SK-N-SH (cell line): Measurements from ENCODE around the gene SLC25A26.

ENCODE experiments used
- TF ChIP-seq, protein P1 (sequence below): IDR thresholded peaks from 2 replicates; pipeline ENCODE4 v1.6.1; 2012; ENCODE audit warnings: mild to moderate bottlenecking, low read depth, low read length, moderate library complexity
- TF ChIP-seq, protein P2 (sequence below): fragments of 200-600 bp; sonication (generic); IDR thresholded peaks from 2 replicates; pipeline ENCODE4 v1.6.1; 2017; ENCODE audit warnings: antibody characterized with exemption, mild to moderate bottlenecking, moderate library complexity

- TF ChIP-seq, protein P1, sequence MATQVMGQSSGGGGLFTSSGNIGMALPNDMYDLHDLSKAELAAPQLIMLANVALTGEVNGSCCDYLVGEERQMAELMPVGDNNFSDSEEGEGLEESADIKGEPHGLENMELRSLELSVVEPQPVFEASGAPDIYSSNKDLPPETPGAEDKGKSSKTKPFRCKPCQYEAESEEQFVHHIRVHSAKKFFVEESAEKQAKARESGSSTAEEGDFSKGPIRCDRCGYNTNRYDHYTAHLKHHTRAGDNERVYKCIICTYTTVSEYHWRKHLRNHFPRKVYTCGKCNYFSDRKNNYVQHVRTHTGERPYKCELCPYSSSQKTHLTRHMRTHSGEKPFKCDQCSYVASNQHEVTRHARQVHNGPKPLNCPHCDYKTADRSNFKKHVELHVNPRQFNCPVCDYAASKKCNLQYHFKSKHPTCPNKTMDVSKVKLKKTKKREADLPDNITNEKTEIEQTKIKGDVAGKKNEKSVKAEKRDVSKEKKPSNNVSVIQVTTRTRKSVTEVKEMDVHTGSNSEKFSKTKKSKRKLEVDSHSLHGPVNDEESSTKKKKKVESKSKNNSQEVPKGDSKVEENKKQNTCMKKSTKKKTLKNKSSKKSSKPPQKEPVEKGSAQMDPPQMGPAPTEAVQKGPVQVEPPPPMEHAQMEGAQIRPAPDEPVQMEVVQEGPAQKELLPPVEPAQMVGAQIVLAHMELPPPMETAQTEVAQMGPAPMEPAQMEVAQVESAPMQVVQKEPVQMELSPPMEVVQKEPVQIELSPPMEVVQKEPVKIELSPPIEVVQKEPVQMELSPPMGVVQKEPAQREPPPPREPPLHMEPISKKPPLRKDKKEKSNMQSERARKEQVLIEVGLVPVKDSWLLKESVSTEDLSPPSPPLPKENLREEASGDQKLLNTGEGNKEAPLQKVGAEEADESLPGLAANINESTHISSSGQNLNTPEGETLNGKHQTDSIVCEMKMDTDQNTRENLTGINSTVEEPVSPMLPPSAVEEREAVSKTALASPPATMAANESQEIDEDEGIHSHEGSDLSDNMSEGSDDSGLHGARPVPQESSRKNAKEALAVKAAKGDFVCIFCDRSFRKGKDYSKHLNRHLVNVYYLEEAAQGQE: no peak
- TF ChIP-seq, protein P2, sequence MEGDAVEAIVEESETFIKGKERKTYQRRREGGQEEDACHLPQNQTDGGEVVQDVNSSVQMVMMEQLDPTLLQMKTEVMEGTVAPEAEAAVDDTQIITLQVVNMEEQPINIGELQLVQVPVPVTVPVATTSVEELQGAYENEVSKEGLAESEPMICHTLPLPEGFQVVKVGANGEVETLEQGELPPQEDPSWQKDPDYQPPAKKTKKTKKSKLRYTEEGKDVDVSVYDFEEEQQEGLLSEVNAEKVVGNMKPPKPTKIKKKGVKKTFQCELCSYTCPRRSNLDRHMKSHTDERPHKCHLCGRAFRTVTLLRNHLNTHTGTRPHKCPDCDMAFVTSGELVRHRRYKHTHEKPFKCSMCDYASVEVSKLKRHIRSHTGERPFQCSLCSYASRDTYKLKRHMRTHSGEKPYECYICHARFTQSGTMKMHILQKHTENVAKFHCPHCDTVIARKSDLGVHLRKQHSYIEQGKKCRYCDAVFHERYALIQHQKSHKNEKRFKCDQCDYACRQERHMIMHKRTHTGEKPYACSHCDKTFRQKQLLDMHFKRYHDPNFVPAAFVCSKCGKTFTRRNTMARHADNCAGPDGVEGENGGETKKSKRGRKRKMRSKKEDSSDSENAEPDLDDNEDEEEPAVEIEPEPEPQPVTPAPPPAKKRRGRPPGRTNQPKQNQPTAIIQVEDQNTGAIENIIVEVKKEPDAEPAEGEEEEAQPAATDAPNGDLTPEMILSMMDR: no peak
These were observed 140.6 kb downstream of the SLC25A26 start for GRCh38 chr3:66361356-66361755.
